Measurements from ENCODE around the gene GADD45GIP1. TPM values are rescaled to one million over a fixed set of nuclear protein-coding genes. Genes with fewer than 3 reads are reported as not detected.

The GADD45GIP1 gene
- total RNA-seq, 6 experiments from 2014 or later: 34.3 to 54.3 (median 46.9) TPM

DNA sequence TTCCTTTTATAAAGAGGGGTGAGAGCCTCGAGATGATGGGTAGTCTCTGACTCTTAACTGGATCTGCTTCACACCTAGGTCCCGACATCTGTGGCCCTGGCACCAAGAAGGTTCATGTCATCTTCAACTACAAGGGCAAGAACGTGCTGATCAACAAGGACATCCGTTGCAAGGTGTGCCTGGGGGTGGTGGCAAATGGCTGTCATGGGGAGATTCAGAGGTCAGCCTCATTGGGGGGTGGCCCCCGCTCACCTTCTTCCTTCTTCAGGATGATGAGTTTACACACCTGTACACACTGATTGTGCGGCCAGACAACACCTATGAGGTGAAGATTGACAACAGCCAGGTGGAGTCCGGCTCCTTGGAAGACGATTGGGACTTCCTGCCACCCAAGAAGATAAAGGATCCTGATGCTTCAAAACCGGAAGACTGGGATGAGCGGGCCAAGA, 17.0 kb downstream of the GADD45GIP1 start:
- Mint-ChIP-seq H3K27me3 (ENCODE audit: insufficient read depth) (peaks cover 10% of the 10 kb centered on the region), H3K27ac (peak overlapping the region; percentile 92), H3K4me1 (ENCODE audit: low read depth) (peaks cover 48% of the 10 kb centered on the region), H3K36me3 (ENCODE audit: low read depth) (peaks cover 52% of the 10 kb centered on the region), H3K9me3 (peaks cover 11% of the 10 kb centered on the region), H3K4me3 (peak overlapping the region; percentile 99)
- DNase-seq: no peak
- TF ChIP-seq, protein P1, sequence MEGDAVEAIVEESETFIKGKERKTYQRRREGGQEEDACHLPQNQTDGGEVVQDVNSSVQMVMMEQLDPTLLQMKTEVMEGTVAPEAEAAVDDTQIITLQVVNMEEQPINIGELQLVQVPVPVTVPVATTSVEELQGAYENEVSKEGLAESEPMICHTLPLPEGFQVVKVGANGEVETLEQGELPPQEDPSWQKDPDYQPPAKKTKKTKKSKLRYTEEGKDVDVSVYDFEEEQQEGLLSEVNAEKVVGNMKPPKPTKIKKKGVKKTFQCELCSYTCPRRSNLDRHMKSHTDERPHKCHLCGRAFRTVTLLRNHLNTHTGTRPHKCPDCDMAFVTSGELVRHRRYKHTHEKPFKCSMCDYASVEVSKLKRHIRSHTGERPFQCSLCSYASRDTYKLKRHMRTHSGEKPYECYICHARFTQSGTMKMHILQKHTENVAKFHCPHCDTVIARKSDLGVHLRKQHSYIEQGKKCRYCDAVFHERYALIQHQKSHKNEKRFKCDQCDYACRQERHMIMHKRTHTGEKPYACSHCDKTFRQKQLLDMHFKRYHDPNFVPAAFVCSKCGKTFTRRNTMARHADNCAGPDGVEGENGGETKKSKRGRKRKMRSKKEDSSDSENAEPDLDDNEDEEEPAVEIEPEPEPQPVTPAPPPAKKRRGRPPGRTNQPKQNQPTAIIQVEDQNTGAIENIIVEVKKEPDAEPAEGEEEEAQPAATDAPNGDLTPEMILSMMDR (IDR thresholded peaks at IDR 0.05): no peak

DNA sequence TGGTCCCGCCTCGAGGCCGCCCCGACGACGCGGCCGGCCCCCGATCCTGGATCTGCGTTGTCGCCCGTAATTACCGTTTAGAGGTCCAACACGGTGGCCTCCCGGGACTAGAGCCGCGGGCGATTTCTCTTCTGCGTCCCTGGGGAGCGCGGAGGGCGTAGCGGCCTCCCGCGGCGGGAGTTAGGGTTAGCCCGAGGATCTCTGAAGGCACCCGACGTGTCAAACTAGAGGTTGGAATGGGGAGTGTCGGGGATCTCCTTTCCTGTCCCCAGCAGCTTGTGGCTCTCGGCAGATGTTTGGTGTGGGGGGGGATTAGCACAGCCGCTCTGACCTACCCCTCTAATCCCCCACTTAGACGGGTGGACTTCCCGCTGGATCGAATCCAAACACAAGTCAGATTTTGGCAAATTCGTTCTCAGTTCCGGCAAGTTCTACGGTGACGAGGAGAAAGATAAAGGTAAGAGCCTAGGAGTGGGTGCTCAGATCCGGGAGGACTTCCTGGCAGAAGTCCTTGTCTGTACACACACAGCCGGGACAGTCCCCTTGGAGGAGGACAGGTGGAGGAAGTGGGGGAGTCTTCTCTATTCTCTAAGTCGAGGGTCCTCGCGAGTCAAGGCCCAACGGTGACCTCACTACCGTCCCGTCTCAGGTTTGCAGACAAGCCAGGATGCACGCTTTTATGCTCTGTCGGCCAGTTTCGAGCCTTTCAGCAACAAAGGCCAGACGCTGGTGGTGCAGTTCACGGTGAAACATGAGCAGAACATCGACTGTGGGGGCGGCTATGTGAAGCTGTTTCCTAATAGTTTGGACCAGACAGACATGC, 18.0 kb downstream of the GADD45GIP1 start:
- peaks cover 43% of the 10 kb centered on the region for H3K36me3 Mint-ChIP-seq (ENCODE audit: low read depth)
- H3K4me3 Mint-ChIP-seq: peak overlapping the region; percentile 99
- H3K9me3 Mint-ChIP-seq: peaks cover 11% of the 10 kb centered on the region
- peaks cover 43% of the 10 kb centered on the region for H3K4me1 Mint-ChIP-seq (ENCODE audit: low read depth)
- peak; percentile 25 for DNase-seq
- TF ChIP-seq, protein P1 (IDR thresholded peaks at IDR 0.05): peak; percentile 59
- peak overlapping the region; percentile 92 for H3K27ac Mint-ChIP-seq
- peaks cover 10% of the 10 kb centered on the region for H3K27me3 Mint-ChIP-seq (ENCODE audit: insufficient read depth)

DNA sequence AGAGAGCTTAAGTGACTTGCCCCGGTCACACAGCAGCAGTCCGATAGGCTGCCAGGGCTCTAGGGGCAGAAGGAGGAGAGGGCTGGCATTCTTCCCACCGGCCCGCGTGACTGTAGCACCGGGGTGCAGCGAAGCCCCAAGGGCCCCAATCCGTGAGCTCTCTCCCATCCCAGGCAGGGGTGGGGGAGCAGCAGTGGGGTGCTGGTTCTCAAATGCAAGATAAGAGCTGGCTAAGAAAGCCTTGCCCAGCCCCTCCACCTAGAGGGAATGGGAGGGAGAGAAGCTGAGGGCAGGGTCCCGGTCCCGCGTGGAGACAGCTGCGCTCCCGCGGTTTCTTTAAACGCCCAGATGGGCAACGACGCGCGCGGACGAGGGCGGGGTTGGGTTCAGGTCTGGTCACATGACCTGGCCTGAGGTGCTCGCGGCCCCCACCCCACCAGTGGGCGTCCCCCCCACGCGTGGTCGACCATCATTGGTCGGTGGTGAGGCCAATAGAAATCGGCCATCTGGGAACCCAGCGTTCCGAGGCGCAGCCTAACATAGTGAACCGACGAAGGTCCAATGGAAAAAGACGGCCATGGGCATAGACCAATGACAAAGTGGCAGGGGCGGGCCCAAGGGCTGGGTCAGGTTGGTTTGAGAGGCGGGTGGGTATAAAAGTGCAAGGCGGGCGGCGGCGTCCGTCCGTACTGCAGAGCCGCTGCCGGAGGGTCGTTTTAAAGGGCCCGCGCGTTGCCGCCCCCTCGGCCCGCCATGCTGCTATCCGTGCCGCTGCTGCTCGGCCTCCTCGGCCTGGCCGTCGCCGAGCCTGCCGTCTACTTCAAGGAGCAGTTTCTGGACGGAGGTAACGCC, 18.9 kb downstream of the GADD45GIP1 start, which contains the start of gene CALR:
Gene CALR (plus strand): TSS at position 683 of the 852 bp plus-strand sequence. CDS start 71 bp downstream, at position 754.
- Mint-ChIP-seq H3K27ac (peak within 1 kb of the TSS; percentile 92), H3K27me3 (ENCODE audit: insufficient read depth) (peaks cover 8% of the 10 kb centered on the region), H3K4me3 (peak within 1 kb of the TSS; percentile 99), H3K36me3 (ENCODE audit: low read depth) (peaks cover 36% of the 10 kb centered on the region), H3K9me3 (peaks cover 11% of the 10 kb centered on the region), H3K4me1 (ENCODE audit: low read depth) (peaks cover 34% of the 10 kb centered on the region)
- peak; percentile 100 for DNase-seq
- TF ChIP-seq, protein P1 (IDR thresholded peaks at IDR 0.05): no peak

DNA sequence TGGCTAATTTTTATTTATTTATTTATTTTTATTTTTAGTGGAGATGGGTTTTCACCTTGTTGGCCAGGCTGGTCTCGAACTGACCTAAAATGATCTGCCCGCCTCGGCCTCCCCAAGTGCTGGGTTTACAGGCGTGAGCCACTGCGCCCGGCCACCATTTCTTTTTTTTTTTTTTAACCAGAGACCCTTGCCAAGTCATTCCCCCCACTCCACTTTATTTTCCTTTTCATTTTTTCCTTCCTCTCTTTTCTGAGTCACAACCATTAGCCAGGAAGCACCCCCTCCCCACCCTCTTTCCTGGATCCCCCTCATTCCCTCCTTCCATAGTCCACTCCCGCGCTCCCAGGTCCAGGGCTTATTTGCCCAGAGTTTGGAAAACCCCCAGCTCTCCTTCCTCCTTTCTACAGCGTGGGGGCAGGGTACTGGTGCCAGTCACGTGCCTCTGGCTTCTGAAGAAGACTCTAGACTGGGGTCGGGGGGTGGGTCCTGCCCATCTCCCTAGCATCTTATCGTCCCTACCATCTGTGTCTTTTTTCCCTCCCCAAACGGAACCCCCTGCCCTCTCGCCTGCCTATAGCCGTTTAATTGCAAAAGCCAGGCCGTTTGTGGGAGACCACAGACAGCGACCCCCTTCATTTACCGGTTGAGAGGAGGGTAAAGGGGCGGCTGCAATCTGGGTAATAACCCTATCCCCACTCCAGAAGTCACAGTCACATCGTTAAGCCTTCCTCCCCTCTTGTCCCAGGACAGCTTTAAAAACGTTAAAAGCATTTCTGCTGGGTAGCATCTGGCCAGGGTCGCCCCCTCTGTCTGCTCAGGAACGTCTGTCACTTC, 19.7 kb downstream of the GADD45GIP1 start:
- Mint-ChIP-seq H3K27ac (peak overlapping the region; percentile 92), H3K4me1 (ENCODE audit: low read depth) (peaks cover 36% of the 10 kb centered on the region), H3K36me3 (ENCODE audit: low read depth) (peaks cover 39% of the 10 kb centered on the region), H3K27me3 (ENCODE audit: insufficient read depth) (peaks cover 8% of the 10 kb centered on the region), H3K4me3 (peak overlapping the region; percentile 99), H3K9me3 (peaks cover 11% of the 10 kb centered on the region)
- TF ChIP-seq, protein P1 (IDR thresholded peaks at IDR 0.05): no peak; the same call in 1 of the 2 replicates
- no peak for DNase-seq

DNA sequence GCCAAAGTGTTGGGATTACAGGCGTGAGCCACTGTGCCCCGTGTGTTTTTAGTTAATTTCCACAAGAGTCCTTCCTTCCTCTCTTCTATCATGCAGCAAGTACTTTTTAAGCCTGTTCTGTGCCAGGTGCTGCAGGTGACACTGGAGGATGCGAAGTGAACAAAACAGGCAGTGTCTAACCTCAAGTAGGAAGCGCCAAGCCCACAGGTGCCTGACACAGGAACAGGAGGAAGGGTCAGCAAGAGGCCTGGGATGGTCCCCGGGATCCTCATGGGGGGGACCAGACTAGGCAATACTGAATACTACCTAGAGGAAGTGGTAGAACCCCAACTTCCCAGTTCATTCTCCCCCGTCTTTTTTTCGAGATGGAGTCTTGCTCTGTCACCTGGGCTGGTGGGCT, 20.4 kb downstream of the GADD45GIP1 start:
- TF ChIP-seq, protein P1 (IDR thresholded peaks at IDR 0.05): no peak
- no peak for DNase-seq
- peaks cover 37% of the 10 kb centered on the region for H3K36me3 Mint-ChIP-seq (ENCODE audit: low read depth)
- H3K4me3 Mint-ChIP-seq: no peak overlapping the region
- H3K27ac Mint-ChIP-seq: no peak overlapping the region
- H3K4me1 Mint-ChIP-seq (ENCODE audit: low read depth): peaks cover 37% of the 10 kb centered on the region
- H3K27me3 Mint-ChIP-seq (ENCODE audit: insufficient read depth): peaks cover 8% of the 10 kb centered on the region
- H3K9me3 Mint-ChIP-seq: peaks cover 11% of the 10 kb centered on the region

Measured in HFFc6 (cell line).